Activated T-cell treated with anti-CD3 and anti-CD28 coated beads for 48 hours (primary cell): ENCODE measurements around the gene COP1.

Experiments
- DNase-seq: peaks from one replicate; pipeline ENCODE4 v3.0.0-alpha.2; 2020; ENCODE audit warnings: low read depth

Gene COP1

GRCh38 chr1:176199707-176200106 is 7.4 kb downstream of the COP1 start:
- DNase-seq, result no peak

GRCh38 chr1:176198413-176198812 is 8.7 kb downstream of the COP1 start:
- DNase-seq, result no peak

- no peak for DNase-seq
Observed at GRCh38 chr1:176196728-176197127, 10.4 kb downstream of the COP1 start.

- DNase-seq, result no peak
Observed at GRCh38 chr1:176195547-176195946, 11.5 kb downstream of the COP1 start.

- DNase-seq, result no peak
Observed at GRCh38 chr1:176193663-176194062, 13.4 kb downstream of the COP1 start.

GRCh38 chr1:176193023-176193422 is 14.1 kb downstream of the COP1 start:
- no peak for DNase-seq

GRCh38 chr1:176188604-176189003 is 18.5 kb downstream of the COP1 start:
- DNase-seq, result no peak

- no peak for DNase-seq
Observed at GRCh38 chr1:176187001-176187400, 20.1 kb downstream of the COP1 start.

- no peak for DNase-seq
Observed at GRCh38 chr1:176183618-176184017, 23.5 kb downstream of the COP1 start.

- no peak for DNase-seq
Observed at GRCh38 chr1:176178316-176178715, 28.8 kb downstream of the COP1 start.

- no peak for DNase-seq
Observed at GRCh38 chr1:176177764-176178163, 29.3 kb downstream of the COP1 start.

GRCh38 chr1:176174108-176174507 is 33.0 kb downstream of the COP1 start:
- no peak for DNase-seq

GRCh38 chr1:176172215-176172614 is 34.9 kb downstream of the COP1 start:
- DNase-seq, result no peak

- no peak for DNase-seq
Observed at GRCh38 chr1:176167210-176167609, 39.9 kb downstream of the COP1 start.

GRCh38 chr1:176165573-176165972 is 41.5 kb downstream of the COP1 start:
- DNase-seq, result no peak

GRCh38 chr1:176164014-176164678 is 42.9 kb downstream of the COP1 start:
- no peak for DNase-seq

GRCh38 chr1:176159993-176160392 is 47.1 kb downstream of the COP1 start:
- no peak for DNase-seq

- DNase-seq, result no peak
Observed at GRCh38 chr1:176157995-176158394, 49.1 kb downstream of the COP1 start.

GRCh38 chr1:176149939-176150807 is 56.9 kb downstream of the COP1 start:
- DNase-seq, result no peak

GRCh38 chr1:176144526-176144925 is 62.6 kb downstream of the COP1 start:
- DNase-seq, result no peak

GRCh38 chr1:176142973-176143372 is 64.1 kb downstream of the COP1 start:
- DNase-seq, result no peak

GRCh38 chr1:176141449-176141848 is 65.6 kb downstream of the COP1 start:
- DNase-seq, result no peak

GRCh38 chr1:176136891-176137290 is 70.2 kb downstream of the COP1 start:
- no peak for DNase-seq

GRCh38 chr1:176134666-176135065 is 72.4 kb downstream of the COP1 start:
- DNase-seq, result no peak
